Mammary epithelial cell (primary cell): ENCODE measurements around the gene PDGFC.

ENCODE experiments used
- CTCF ChIP-seq, 2 donors: IDR thresholded peaks in 1 of 2; conservative IDR thresholded peaks in 1 of 2; 2 replicates each; pipeline ENCODE4 v1.5.1; 2011 to 2012; ENCODE audit warnings: inconsistent platforms in 2 of 2, low read length in 2 of 2, mild to moderate bottlenecking in 2 of 2, control low read depth in 1 of 2, low read depth in 1 of 2; ENCODE audit not compliant: insufficient read depth in 1 of 2; ENCODE audit errors: extremely low read depth in 1 of 2
- EZH2 ChIP-seq: IDR thresholded peaks from 2 replicates; pipeline ENCODE4 v1.6.1; 2012; ENCODE audit warnings: low read length, inconsistent platforms, borderline replicate concordance

- TF ChIP-seq CTCF (conservative IDR thresholded peaks at IDR 0.05 in 1 of 2, IDR thresholded peaks at IDR 0.05 in 1 of 2; ENCODE audit: extremely low read depth in 1 of 2, insufficient read depth in 1 of 2, low read depth in 1 of 2, low read length in 2 of 2): no peak
- TF ChIP-seq EZH2: no peak
Measured at GRCh38 chr4:156957556-156957955, 14.0 kb downstream of the PDGFC start.
